Heart right ventricle (tissue), 16 donors: ENCODE results near the gene CDK14. TPM values are rescaled to one million over a fixed set of nuclear protein-coding genes. Genes with fewer than 3 reads are reported as not detected.
A peak's percentile ranks its signal among the peaks of the same experiment; 100 is the strongest.

Source experiments
- ATAC-seq, 8 donors: fragments of 200-7000 bp; cut with Tn5 transposase; one replicate each; pipeline ENCODE4 v1.9.1; 2020; ENCODE audit warnings: mild to moderate bottlenecking in 8 of 8, moderate library complexity in 8 of 8, moderate number of reproducible peaks in 1 of 8
- DNase-seq, 2 donors: peaks; one replicate each; pipeline ENCODE4 v3.0.0-alpha.2; 2020
- H3K27ac ChIP-seq, 10 donors: fragments of 200-600 bp; sonication (generic) in 2 of 10; one replicate each; pipeline versions ENCODE4 v1.5.0 to v1.8.0; 2020 to 2022; ENCODE audit warnings: mild to moderate bottlenecking in 3 of 10
- H3K27me3 ChIP-seq, 7 donors: fragments of 200-600 bp; one replicate each; pipeline ENCODE4 v1.8.0; 2021 to 2022; ENCODE audit warnings: mild to moderate bottlenecking in 2 of 7
- H3K36me3 ChIP-seq, 9 donors: fragments of 200-600 bp; sonication (generic) in 1 of 9; one replicate each; pipeline versions ENCODE4 v1.5.0 to v1.8.0; 2020 to 2022; ENCODE audit warnings: mild to moderate bottlenecking in 2 of 9
- H3K4me1 ChIP-seq, 9 donors: fragments of 200-600 bp; sonication (generic) in 1 of 9; one replicate each; pipeline versions ENCODE4 v1.5.0 to v1.8.0; 2020 to 2022; ENCODE audit warnings: mild to moderate bottlenecking in 4 of 9
- H3K4me3 ChIP-seq, 10 donors: fragments of 200-600 bp; sonication (generic) in 2 of 10; one replicate each; pipeline versions ENCODE4 v1.5.0 to v1.8.0; 2020 to 2022; ENCODE audit warnings: mild to moderate bottlenecking in 7 of 10, moderate library complexity in 2 of 10
- H3K9me3 ChIP-seq, 11 donors: fragments of 200-600 bp in 10 of 11; sonication (generic) in 2 of 11; one replicate each; pipeline versions ENCODE4 v1.5.0 to v1.8.0; 2013 to 2022; ENCODE audit warnings: mild to moderate bottlenecking in 2 of 11, control low read depth in 1 of 11, moderate library complexity in 1 of 11
- CTCF ChIP-seq, 9 donors: fragments of 200-600 bp; sonication (generic) in 2 of 9; IDR thresholded peaks; one replicate each; pipeline versions ENCODE4 v1.5.0 to v1.8.0; 2021 to 2022; ENCODE audit warnings: antibody characterized with exemption in 9 of 9, mild to moderate bottlenecking in 5 of 9, moderate library complexity in 1 of 9
- WGBS, 2 donors: extraction: QIAGEN DNeasy Blood & Tissue Kit; methylation state at CpG; one replicate each; pipeline ENCODE4 v1.1.7; 2013; ENCODE audit warnings: inconsistent platforms in 1 of 2; 5-methylcytosine and 5-hydroxymethylcytosine counted together
- intact Hi-C, 10 donors: fragments of 100-400 bp; cut with DNase I; formaldehyde crosslinking; loops; one replicate each; pipeline versions ENCODE4 v1.11.1 to v1.14.2; 2022
- polyA plus RNA-seq, 2 donors: library from polyadenylated mRNA; stranded (reverse); fragments of 200-250 nt; gene quantifications; one replicate each; pipeline ENCODE4 v1.2.3, GENCODE V29; 2013
- total RNA-seq, 10 donors: library from RNA; stranded (reverse); fragmentation: NEBNext Ultra II Directional in 3 of 10; extraction: Animal tissue kit (Norgen Biotek cat#: 25700) in 3 of 10; gene quantifications; one replicate each; pipeline versions ENCODE4 v1.2.1 to v1.2.4, GENCODE V29; 2021 to 2023
- donor health status: Arrhythmogenic right ventricular cardiomyopathy.
- donor health status: ischemic (EF 13 %, LVEDD 7.1; RV severe dilation, severe dysfunction).
- donor health status: healthy with polysubstance abuse.
- donor health status: DM: no; HTN: yes; CAD: no.
- donor health status: DM: no; HTN: no; CAD: no.
- donor health status: ischemic (EF 25% LVEDD 6.9; RV normal size, moderate dysfunction).
- donor health status: ischemic (EF 25% LVEDD 5.7; RV mildly dilated, moderate dysfunction).
- donor health status: healthy.
- donor health status: DM: yes; HTN: yes; CAD: no.
- donor health status: Ischemic cardiomyopathy.
- donor health status: ischemic (EF 35%, LVEDD 5.7; RV mildly dilated, moderate dysfunction).
- donor health status: nonischemic (EF 11% LVEDD 7.7; RV severe dilation, severe dysfunction).
- donor health status: DM: yes; HTN: yes; CAD: no.
- donor health status: PGD.
- donor health status: ischemic (EF 29% LVEDD 5.4; RV normal size, mild dysfunction).
- donor health status: nonischemic (EF 23%, LVEDD 6.1; RV moderate dilation, normal function).

The CDK14 gene
- total and polyA plus RNA-seq, 12 donors = 3.9 to 36.5 (median 21.4) TPM

GRCh38 chr7:90719155-90719554, 123.0 kb downstream of the CDK14 start:
- Histone ChIP-seq H3K36me3 (no peaks in the 10 kb centered on the region), H3K9me3 (no peaks in the 10 kb centered on the region), H3K27ac (no peak overlapping the region), H3K4me1 (peaks cover 0 to 49% (median 18%) of the 10 kb centered on the region in 9 donors), H3K27me3 (no peaks in the 10 kb centered on the region), H3K4me3 (no peak overlapping the region)
- ATAC-seq (no peak), DNase-seq (no peak)
- no peak for TF ChIP-seq CTCF (IDR thresholded peaks at IDR 0.05)
- intact Hi-C loops = no loop called here
- 80 to 85% methylated on average over 3 of the region's 3 CpGs for WGBS, 2 donors

- no peak for TF ChIP-seq CTCF (IDR thresholded peaks at IDR 0.05)
- DNase-seq (peak in 1 of 2 donors; percentile 16), ATAC-seq (peak in 7 of 8 donors; percentile 43 to 74 (median 65))
- Histone ChIP-seq H3K27ac (peak overlapping the region in 3 of 10 donors; percentile 10 to 51 (median 23)), H3K4me1 (peaks cover 0 to 48% (median 18%) of the 10 kb centered on the region in 9 donors), H3K36me3 (no peaks in the 10 kb centered on the region), H3K9me3 (no peaks in the 10 kb centered on the region), H3K27me3 (no peaks in the 10 kb centered on the region), H3K4me3 (no peak overlapping the region)
- 23 to 24% methylated on average over 4 of the region's 4 CpGs for WGBS, 2 donors
- intact Hi-C loops = loop anchor here in 1 of 10 donors (10.0 kb wide), 2 partner anchors 104 to 126 kb away; partner anchors contain the start of gene CDK14
Measured at GRCh38 chr7:90720984-90721760, 125.1 kb downstream of the CDK14 start.

DNA sequence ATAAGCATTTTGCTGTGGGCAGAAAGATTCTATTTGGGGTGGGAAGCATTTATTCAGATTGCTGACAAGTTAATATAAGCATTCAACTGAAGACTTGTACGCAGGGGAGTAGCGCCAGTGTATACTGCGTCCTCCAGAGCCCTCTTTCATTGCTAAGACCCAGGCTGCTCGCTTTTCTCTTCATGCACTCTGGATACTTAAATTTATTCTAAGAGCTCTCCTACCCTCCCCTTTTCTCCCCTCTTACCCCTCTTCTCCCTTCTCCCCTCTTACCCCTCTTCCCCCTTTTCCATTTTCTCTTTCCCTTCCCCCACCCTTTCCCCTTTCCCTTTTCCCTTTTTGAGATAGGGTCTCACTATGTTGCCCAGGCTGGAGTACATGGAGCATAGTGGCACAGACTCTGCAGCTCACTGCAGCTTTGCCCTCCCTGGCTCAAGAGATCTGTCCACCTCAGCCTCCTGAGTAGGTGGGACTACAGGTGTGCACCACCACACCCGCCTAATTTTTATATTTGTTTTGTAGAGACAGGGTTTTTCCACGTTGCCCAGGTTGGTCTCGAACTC, 125.8 kb downstream of the CDK14 start:
- H3K27ac ChIP-seq = peak overlapping the region in 2 of 10 donors; percentile 10 to 51
- H3K4me1 ChIP-seq = peaks cover 0 to 56% (median 22%) of the 10 kb centered on the region in 9 donors
- intact Hi-C loops = loop anchor here in 1 of 10 donors (10.0 kb wide), 2 partner anchors 103 to 127 kb away; partner anchors contain the start of gene CDK14
- DNase-seq (no peak), ATAC-seq (no peak)
- 90 to 91% methylated on average over 7 of the region's 7 CpGs for WGBS, 2 donors
- TF ChIP-seq CTCF (IDR thresholded peaks at IDR 0.05) = no peak
- H3K4me3 ChIP-seq = no peak overlapping the region
- H3K9me3 ChIP-seq = no peaks in the 10 kb centered on the region
- H3K36me3 ChIP-seq = no peaks in the 10 kb centered on the region
- no peaks in the 10 kb centered on the region for H3K27me3 ChIP-seq

DNA sequence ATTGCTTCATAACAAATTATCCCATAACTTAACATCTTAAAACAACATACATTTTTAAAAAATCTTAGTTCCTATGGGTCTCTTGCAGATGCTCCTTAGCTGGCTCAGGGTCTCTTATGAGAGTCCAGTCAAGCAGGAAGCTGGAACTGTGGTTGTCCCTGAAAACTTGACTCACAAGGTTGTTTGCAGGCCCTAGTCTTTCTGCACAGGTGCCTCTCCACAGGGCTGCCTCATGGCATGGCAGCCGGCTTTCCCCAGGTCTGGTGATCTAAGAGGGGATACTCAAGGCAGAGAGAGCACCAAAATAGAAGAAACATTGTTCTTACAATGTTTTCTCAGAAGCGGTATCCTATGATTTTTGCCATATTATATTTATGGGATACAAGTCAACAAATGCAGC, 127.1 kb downstream of the CDK14 start:
- no peak for ATAC-seq
- Histone ChIP-seq H3K9me3 (no peaks in the 10 kb centered on the region), H3K4me3 (no peak overlapping the region), H3K36me3 (no peaks in the 10 kb centered on the region), H3K27ac (no peak overlapping the region), H3K27me3 (no peaks in the 10 kb centered on the region), H3K4me1 (peaks cover 0 to 64% (median 31%) of the 10 kb centered on the region in 9 donors)
- no peak for TF ChIP-seq CTCF (IDR thresholded peaks at IDR 0.05)
- intact Hi-C loops = loop anchor here in 1 of 10 donors (10.0 kb wide), 2 partner anchors 102 to 128 kb away; partner anchors contain the start of gene CDK14
- WGBS, 2 donors = 96 to 97% methylated on average over 2 of the region's 2 CpGs
- DNase-seq = no peak
